GM23338 (cell line): ENCODE data around the gene RC3H2. TPM values are rescaled to one million over a fixed set of nuclear protein-coding genes. Genes with fewer than 3 reads are reported as not detected.

Source experiments
- ATAC-seq: fragments of 200-7000 bp; cut with Tn5 transposase; 3 replicates; pipeline ENCODE4 v1.9.1; 2020
- DNase-seq: peaks from one replicate; pipeline ENCODE4 v3.0.0-alpha.2; 2015; ENCODE audit warnings: low spot score
- H2AFZ ChIP-seq: fragments of 200-600 bp; sonication (generic); 2 replicates; pipeline ENCODE4 v1.8.0; 2016; ENCODE audit warnings: antibody characterized with exemption, mild to moderate bottlenecking, moderate library complexity
- H3F3A ChIP-seq: fragments of 200-600 bp; sonication (generic); replicated peaks from 2 replicates; pipeline ENCODE4 v1.8.0; 2017; ENCODE audit warnings: antibody characterized with exemption, mixed run types, low read depth
- H3K27ac ChIP-seq: fragments of 200-600 bp; sonication (generic); 2 replicates; pipeline ENCODE4 v1.6.1; 2016; ENCODE audit warnings: low read depth
- H3K27me3 ChIP-seq: fragments of 200-600 bp; sonication (generic); 2 replicates; pipeline ENCODE4 v1.8.0; 2016; ENCODE audit warnings: mild to moderate bottlenecking, mixed run types, moderate library complexity; ENCODE audit not compliant: insufficient read depth
- H3K36me3 ChIP-seq: fragments of 200-600 bp; sonication (generic); 2 replicates; pipeline ENCODE4 v1.8.0; 2016; ENCODE audit warnings: mild to moderate bottlenecking; ENCODE audit not compliant: insufficient read depth
- H3K4me1 ChIP-seq: fragments of 200-600 bp; sonication (generic); 2 replicates; pipeline ENCODE4 v1.8.0; 2016; ENCODE audit warnings: mild to moderate bottlenecking, moderate library complexity; ENCODE audit not compliant: insufficient read depth
- H3K4me2 ChIP-seq: fragments of 200-600 bp; sonication (generic); 2 replicates; pipeline ENCODE4 v1.7.1; 2017; ENCODE audit warnings: mixed run types
- H3K4me3 ChIP-seq: fragments of 200-600 bp; sonication (generic); 2 replicates; pipeline ENCODE4 v1.6.1; 2016; ENCODE audit warnings: mixed run types
- H3K79me2 ChIP-seq: fragments of 200-600 bp; sonication (generic); replicated peaks from 2 replicates; pipeline ENCODE4 v1.8.0; 2017; ENCODE audit warnings: mild to moderate bottlenecking; ENCODE audit not compliant: insufficient read depth
- H3K9me2 ChIP-seq: fragments of 200-600 bp; sonication (generic); 2 replicates; pipeline ENCODE4 v1.8.0; 2017; ENCODE audit not compliant: insufficient read depth
- H4K20me1 ChIP-seq: fragments of 200-600 bp; sonication (generic); replicated peaks from 2 replicates; pipeline ENCODE4 v1.8.0; 2017; ENCODE audit warnings: mild to moderate bottlenecking; ENCODE audit not compliant: insufficient read depth
- H3K27ac Mint-ChIP-seq: 2 replicates; pipeline ENCODE4 v1.8.0; 2020; ENCODE audit warnings: inconsistent platforms, mild to moderate bottlenecking, moderate library complexity, mixed read lengths
- H3K27me3 Mint-ChIP-seq: 3 replicates; pipeline ENCODE4 v1.8.0; 2022; ENCODE audit warnings: low read depth, mild to moderate bottlenecking, moderate library complexity, mixed read lengths, inconsistent platforms; ENCODE audit not compliant: insufficient read depth, poor library complexity
- H3K36me3 Mint-ChIP-seq: 3 replicates; pipeline ENCODE4 v1.8.0; 2021; ENCODE audit warnings: low read depth, mild to moderate bottlenecking, inconsistent platforms, moderate library complexity, mixed read lengths
- H3K4me1 Mint-ChIP-seq: 3 replicates; pipeline ENCODE4 v1.8.0; 2020; ENCODE audit warnings: mild to moderate bottlenecking, inconsistent platforms, mixed read lengths
- H3K4me3 Mint-ChIP-seq: 3 replicates; pipeline ENCODE4 v1.8.0; 2021; ENCODE audit warnings: moderate library complexity, mild to moderate bottlenecking, inconsistent platforms, mixed read lengths
- H3K9me3 Mint-ChIP-seq: 3 replicates; pipeline ENCODE4 v1.8.0; 2020; ENCODE audit warnings: moderate library complexity, mild to moderate bottlenecking, inconsistent platforms, mixed read lengths
- CTCF ChIP-seq, 2 experiments: fragments of 200-600 bp in 1 of 2; sonication (generic) in 1 of 2; conservative IDR thresholded peaks; 2 replicates each; pipeline versions ENCODE4 v1.5.1 to v1.6.1; 2016 to 2017; ENCODE audit warnings: antibody characterized with exemption in 2 of 2, low read depth in 2 of 2, mild to moderate bottlenecking in 2 of 2, moderate library complexity in 1 of 2
- EZH2 ChIP-seq: fragments of 200-600 bp; sonication (generic); IDR thresholded peaks from one replicate; pipeline ENCODE4 v1.8.0; 2017; ENCODE audit warnings: antibody characterized with exemption, mild to moderate bottlenecking, low read depth; ENCODE audit not compliant: unreplicated experiment
- JUNB ChIP-seq: IDR thresholded peaks from one replicate; pipeline ENCODE4 v1.6.1; 2016; ENCODE audit warnings: antibody characterized with exemption; ENCODE audit not compliant: unreplicated experiment
- NANOG ChIP-seq: IDR thresholded peaks from 2 replicates; pipeline ENCODE4 v1.6.1; 2016; ENCODE audit warnings: antibody characterized with exemption, borderline replicate concordance
- ZNF114 ChIP-seq: fragments of 250-450 bp; sonication (Bioruptor Pico); IDR thresholded peaks from 2 replicates; pipeline ENCODE4 v1.5.0; 2020; ENCODE audit warnings: mild to moderate bottlenecking, moderate library complexity
- polyA plus RNA-seq: library from polyadenylated mRNA; unstranded; fragments of >200 nt; fragmentation: Nextera tagmentation; extraction: Ambion mirVana; gene quantifications from 2 replicates; pipeline ENCODE4 v1.2.1, GENCODE V29; 2016
- small RNA-seq: library from RNA; depleted of rRNA; stranded (forward); fragments of <200 nt; gene quantifications from one replicate; pipeline ENCODE3, GENCODE V24; 2014; ENCODE audit warnings: low replicate concordance
- total RNA-seq: library from RNA; depleted of rRNA; stranded (reverse); fragments of >200 nt; shearing (Covaris generic); gene quantifications from 2 replicates; pipeline ENCODE4 v1.2.3, GENCODE V29; 2014; rRNA removed

The RC3H2 gene
- total and polyA plus RNA-seq, 2 experiments from 2014 or later = 24.9 to 37.5 TPM

GRCh38 chr9:122797316-122798063 is 107.7 kb downstream of the RC3H2 start:
- H3K36me3 ChIP-seq = no peaks in the 10 kb centered on the region
- H4K20me1 ChIP-seq = no peaks in the 10 kb centered on the region
- Mint-ChIP-seq H3K27me3 (peaks cover 3% of the 10 kb centered on the region), H3K9me3 (peaks cover 91% of the 10 kb centered on the region), H3K36me3 (peaks cover 17% of the 10 kb centered on the region), H3K4me3 (no peak overlapping the region), H3K27ac (no peak overlapping the region), H3K4me1 (no peaks in the 10 kb centered on the region)
- H3K9me2 ChIP-seq = no peaks in the 10 kb centered on the region
- TF ChIP-seq CTCF (conservative IDR thresholded peaks at IDR 0.05; ENCODE audit: low read depth in 2 of 2) (peak in 1 of 2 experiments; percentile 25; a peak in 1 of 4 replicates), NANOG (no peak), ZNF114 (no peak), JUNB (no peak), EZH2 (no peak)
- H2AFZ ChIP-seq = no peak overlapping the region
- no peak overlapping the region for H3K4me2 ChIP-seq
- H3K27ac ChIP-seq = no peak overlapping the region
- no peak overlapping the region for H3K4me3 ChIP-seq
- no peaks in the 10 kb centered on the region for H3F3A ChIP-seq
- no peaks in the 10 kb centered on the region for H3K27me3 ChIP-seq
- no peak for ATAC-seq
- no peaks in the 10 kb centered on the region for H3K4me1 ChIP-seq
- H3K79me2 ChIP-seq = no peaks in the 10 kb centered on the region
- DNase-seq = no peak

Small RNA genes lying within 50 kb of the gene (small RNA-seq; reads per million reads assigned to genes)
- gene RNY1P15 = not detected
- gene SNORD90 = 108 reads per million, percentile 99 among the genes with 10 or more reads in this experiment

Other genes with a start within 250 kb of the RC3H2 start
- gene OR1B1, start 247.7 kb downstream of the RC3H2 start, total RNA-seq = not detected in 2 replicates
- not detected in 2 replicates for gene OR1B1, start 247.7 kb downstream of the RC3H2 start, polyA plus RNA-seq
- gene OR1L1, start 243.6 kb downstream of the RC3H2 start, total RNA-seq = not detected in 2 replicates
- not detected in 2 replicates for gene OR1L1, start 243.6 kb downstream of the RC3H2 start, polyA plus RNA-seq
- not detected in 2 replicates for gene OR1L3, start 230.2 kb downstream of the RC3H2 start, total RNA-seq
- not detected in 2 replicates for gene OR1L3, start 230.2 kb downstream of the RC3H2 start, polyA plus RNA-seq
- not detected in 2 replicates for gene OR1L4, start 181.4 kb downstream of the RC3H2 start, total RNA-seq
- not detected in 2 replicates for gene OR1L4, start 181.4 kb downstream of the RC3H2 start, polyA plus RNA-seq
- not detected in 2 replicates for gene OR1L6, start 163.1 kb downstream of the RC3H2 start, total RNA-seq
- gene OR1L6, start 163.1 kb downstream of the RC3H2 start, polyA plus RNA-seq = not detected in 2 replicates
- not detected in 2 replicates for gene OR5C1, start 116.4 kb downstream of the RC3H2 start, total RNA-seq
- not detected in 2 replicates for gene OR5C1, start 116.4 kb downstream of the RC3H2 start, polyA plus RNA-seq
- not detected in 2 replicates for gene OR1K1, start 105.2 kb downstream of the RC3H2 start, total RNA-seq
- gene OR1K1, start 105.2 kb downstream of the RC3H2 start, polyA plus RNA-seq = not detected in 2 replicates
- gene PDCL, start 76.8 kb downstream of the RC3H2 start, total RNA-seq = 21.2 and 26.6 TPM in 2 replicates
- 15.5 and 16.6 TPM in 2 replicates for gene PDCL, start 76.8 kb downstream of the RC3H2 start, polyA plus RNA-seq
- 12.7 and 16.9 TPM in 2 replicates for gene ZBTB6, start 8.0 kb upstream of the RC3H2 start, total RNA-seq
- 3.2 and 4.0 TPM in 2 replicates for gene ZBTB6, start 8.0 kb upstream of the RC3H2 start, polyA plus RNA-seq
- gene ZBTB26, start 26.2 kb upstream of the RC3H2 start, total RNA-seq = 9.0 and 9.7 TPM in 2 replicates
- gene ZBTB26, start 26.2 kb upstream of the RC3H2 start, polyA plus RNA-seq = 2.7 and 3.0 TPM in 2 replicates
- 33.9 and 34.0 TPM in 2 replicates for gene RABGAP1, start 35.7 kb upstream of the RC3H2 start, total RNA-seq
- 8.1 and 8.5 TPM in 2 replicates for gene RABGAP1, start 35.7 kb upstream of the RC3H2 start, polyA plus RNA-seq
- gene GPR21, start 128.3 kb upstream of the RC3H2 start, total RNA-seq = 0.90 and 1.9 TPM in 2 replicates
- gene GPR21, start 128.3 kb upstream of the RC3H2 start, polyA plus RNA-seq = 0.24 TPM in 1 of 2 replicates, not detected in the other